ENCODE results near the gene APOL6.

The APOL6 gene

DNA sequence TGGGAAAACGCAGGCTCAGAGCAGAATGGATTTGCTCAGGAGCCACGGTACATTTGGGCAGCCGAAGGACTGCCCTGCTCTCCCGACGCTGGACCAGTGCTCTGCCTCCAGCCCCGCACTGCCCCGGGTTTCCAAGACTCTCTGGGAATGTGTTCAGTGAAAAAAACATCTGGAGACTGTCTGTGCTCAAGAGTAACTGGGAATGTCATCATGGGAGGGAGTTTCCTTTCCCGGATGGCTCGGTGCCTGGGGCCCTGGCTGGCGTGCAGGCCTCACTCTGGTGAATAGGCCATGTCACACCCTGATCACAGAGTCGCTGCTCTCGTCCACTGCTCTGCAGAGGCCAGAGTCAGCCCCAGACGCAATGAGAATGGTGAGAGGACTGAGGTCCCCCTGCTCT lies 9.8 kb upstream of the APOL6 start:
- TF ChIP-seq POLR2A (IDR thresholded peaks at IDR 0.05; ENCODE audit: extremely low read depth, insufficient read length) (no peak), MYC (IDR thresholded peaks at IDR 0.05; ENCODE audit: low read depth, low read length) (no peak)
- TF ChIP-seq, protein P1, sequence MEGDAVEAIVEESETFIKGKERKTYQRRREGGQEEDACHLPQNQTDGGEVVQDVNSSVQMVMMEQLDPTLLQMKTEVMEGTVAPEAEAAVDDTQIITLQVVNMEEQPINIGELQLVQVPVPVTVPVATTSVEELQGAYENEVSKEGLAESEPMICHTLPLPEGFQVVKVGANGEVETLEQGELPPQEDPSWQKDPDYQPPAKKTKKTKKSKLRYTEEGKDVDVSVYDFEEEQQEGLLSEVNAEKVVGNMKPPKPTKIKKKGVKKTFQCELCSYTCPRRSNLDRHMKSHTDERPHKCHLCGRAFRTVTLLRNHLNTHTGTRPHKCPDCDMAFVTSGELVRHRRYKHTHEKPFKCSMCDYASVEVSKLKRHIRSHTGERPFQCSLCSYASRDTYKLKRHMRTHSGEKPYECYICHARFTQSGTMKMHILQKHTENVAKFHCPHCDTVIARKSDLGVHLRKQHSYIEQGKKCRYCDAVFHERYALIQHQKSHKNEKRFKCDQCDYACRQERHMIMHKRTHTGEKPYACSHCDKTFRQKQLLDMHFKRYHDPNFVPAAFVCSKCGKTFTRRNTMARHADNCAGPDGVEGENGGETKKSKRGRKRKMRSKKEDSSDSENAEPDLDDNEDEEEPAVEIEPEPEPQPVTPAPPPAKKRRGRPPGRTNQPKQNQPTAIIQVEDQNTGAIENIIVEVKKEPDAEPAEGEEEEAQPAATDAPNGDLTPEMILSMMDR (IDR thresholded peaks at IDR 0.05; ENCODE audit: low read depth, low read length), result no peak
- TF ChIP-seq, protein P2, sequence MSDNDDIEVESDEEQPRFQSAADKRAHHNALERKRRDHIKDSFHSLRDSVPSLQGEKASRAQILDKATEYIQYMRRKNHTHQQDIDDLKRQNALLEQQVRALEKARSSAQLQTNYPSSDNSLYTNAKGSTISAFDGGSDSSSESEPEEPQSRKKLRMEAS (IDR thresholded peaks at IDR 0.05; ENCODE audit: low read depth, low read length), result no peak
- no peak for DNase-seq (ENCODE audit: low read depth)

DNA sequence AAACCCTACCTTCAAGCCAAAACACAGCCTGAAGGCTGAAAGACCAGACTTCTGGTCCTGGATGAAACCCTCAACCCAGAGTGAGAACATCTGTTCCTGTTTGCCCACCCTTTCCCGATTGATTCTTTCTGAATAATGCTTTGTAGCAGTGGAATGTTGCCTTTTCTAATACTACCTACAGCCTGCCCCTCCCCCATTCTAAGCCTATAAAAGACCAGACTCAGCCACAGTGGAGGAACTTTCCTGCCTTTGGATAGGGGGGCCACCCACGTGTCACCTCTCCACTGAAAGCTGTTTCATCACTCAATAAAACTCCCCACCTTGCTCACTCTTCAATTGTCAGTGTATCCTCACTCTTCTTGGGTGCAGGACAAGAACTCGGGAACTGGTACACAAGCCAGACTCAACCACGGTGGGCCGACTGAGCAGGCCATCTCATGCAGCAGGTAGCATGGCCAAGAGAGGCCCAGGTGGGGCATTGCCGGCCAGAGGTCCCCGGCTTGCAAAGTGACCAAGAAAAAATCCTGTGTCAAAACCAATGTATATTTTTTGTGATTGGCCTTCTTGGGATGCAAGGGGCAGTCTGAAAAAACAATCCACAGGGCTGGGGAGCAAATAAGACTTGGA lies 6.6 kb upstream of the APOL6 start:
- TF ChIP-seq, protein P1 (IDR thresholded peaks at IDR 0.05; ENCODE audit: low read depth, low read length), result no peak
- TF ChIP-seq MYC (IDR thresholded peaks at IDR 0.05; ENCODE audit: low read depth, low read length) (no peak), POLR2A (IDR thresholded peaks at IDR 0.05; ENCODE audit: extremely low read depth, insufficient read length) (no peak)
- TF ChIP-seq, protein P2 (IDR thresholded peaks at IDR 0.05; ENCODE audit: low read depth, low read length), result no peak
- DNase-seq (ENCODE audit: low read depth), result no peak

More for the DNA sequence above, 9.8 kb upstream of the APOL6 start:
- no peak overlapping the region for H3K4me3 ChIP-seq (ENCODE audit: low read depth, low read length)

DNA sequence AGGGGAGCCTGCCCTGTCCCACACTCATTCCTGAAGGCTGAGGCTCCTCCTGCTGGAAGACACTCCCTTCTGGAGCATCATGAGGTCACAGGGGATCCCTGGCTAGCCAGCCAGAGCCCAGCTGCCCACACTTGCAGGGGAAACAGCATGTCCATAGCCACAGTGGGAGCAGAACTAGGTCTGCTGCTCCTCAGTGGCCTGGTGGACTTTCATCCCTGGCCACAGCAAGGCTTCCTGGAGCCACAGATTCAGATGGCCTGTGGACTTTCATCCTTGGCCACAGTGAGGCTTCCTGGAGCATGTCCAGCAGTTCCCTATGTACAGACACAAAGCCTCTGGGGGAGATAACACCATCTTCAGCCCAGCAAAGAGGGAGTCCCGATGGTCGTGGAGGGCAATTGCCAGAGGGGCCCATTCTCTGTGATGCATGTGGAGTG lies 5.9 kb upstream of the APOL6 start:
- no peak overlapping the region for H3K4me3 ChIP-seq (ENCODE audit: low read depth, low read length)
- TF ChIP-seq MYC (IDR thresholded peaks at IDR 0.05; ENCODE audit: low read depth, low read length) (no peak), POLR2A (IDR thresholded peaks at IDR 0.05; ENCODE audit: extremely low read depth, insufficient read length) (no peak)
- TF ChIP-seq, protein P1 (IDR thresholded peaks at IDR 0.05; ENCODE audit: low read depth, low read length), result no peak
- TF ChIP-seq, protein P2 (IDR thresholded peaks at IDR 0.05; ENCODE audit: low read depth, low read length), result no peak
- DNase-seq (ENCODE audit: low read depth), result no peak

More for the DNA sequence above, 6.6 kb upstream of the APOL6 start:
- no peak overlapping the region for H3K4me3 ChIP-seq (ENCODE audit: low read depth, low read length)

DNA sequence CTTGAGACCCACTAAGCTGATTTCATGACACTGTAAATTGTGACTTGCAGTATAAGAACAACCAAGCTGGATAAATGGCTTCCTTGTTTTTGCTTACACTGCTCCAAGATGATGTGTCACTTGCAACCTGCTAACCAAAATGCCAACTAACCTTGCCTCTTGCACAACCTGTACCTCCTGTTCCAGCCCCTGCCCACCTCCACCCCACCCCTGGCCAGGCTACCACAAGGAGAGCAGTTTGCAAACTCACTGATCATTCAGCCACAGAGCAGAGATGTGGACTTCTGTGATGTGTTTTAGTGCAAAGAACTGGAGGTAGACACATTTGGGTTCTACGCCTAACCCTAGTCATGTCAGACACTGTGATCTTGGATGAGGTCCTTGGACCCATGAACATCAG lies 4.3 kb upstream of the APOL6 start:
- H3K4me3 ChIP-seq (ENCODE audit: low read depth, low read length), result no peak overlapping the region
- no peak for DNase-seq (ENCODE audit: low read depth)
- TF ChIP-seq POLR2A (IDR thresholded peaks at IDR 0.05; ENCODE audit: extremely low read depth, insufficient read length) (no peak), MYC (IDR thresholded peaks at IDR 0.05; ENCODE audit: low read depth, low read length) (no peak)
- TF ChIP-seq, protein P2 (IDR thresholded peaks at IDR 0.05; ENCODE audit: low read depth, low read length), result no peak
- TF ChIP-seq, protein P1 (IDR thresholded peaks at IDR 0.05; ENCODE audit: low read depth, low read length), result no peak

DNA sequence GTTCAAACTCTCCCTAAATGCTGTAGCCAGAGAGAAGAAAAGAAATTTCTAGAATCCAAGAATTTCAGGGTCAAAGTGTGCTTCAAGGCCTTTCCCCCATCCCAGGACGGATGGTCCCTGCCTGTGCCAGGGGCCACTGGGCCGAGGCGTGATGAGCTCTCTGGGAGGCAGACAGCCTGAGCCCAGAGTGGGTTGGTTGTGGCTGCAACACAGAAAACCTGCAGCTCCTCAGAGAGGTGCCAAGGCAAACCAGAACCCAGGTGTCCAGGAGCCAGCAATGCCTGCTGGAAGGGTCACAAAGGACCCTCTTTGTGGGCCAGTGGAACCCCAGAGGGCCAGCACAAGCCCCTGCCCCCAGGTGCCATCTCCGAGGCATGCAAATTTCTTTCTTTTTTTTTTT lies 2.6 kb upstream of the APOL6 start:
- DNase-seq (ENCODE audit: low read depth), result no peak
- TF ChIP-seq POLR2A (IDR thresholded peaks at IDR 0.05; ENCODE audit: extremely low read depth, insufficient read length) (no peak), MYC (IDR thresholded peaks at IDR 0.05; ENCODE audit: low read depth, low read length) (no peak)
- TF ChIP-seq, protein P2 (IDR thresholded peaks at IDR 0.05; ENCODE audit: low read depth, low read length), result no peak
- TF ChIP-seq, protein P1 (IDR thresholded peaks at IDR 0.05; ENCODE audit: low read depth, low read length), result no peak
- H3K4me3 ChIP-seq (ENCODE audit: low read depth, low read length), result no peak overlapping the region

Data from NB4 (cell line).